Activated naive CD8-positive, alpha-beta T cell treated with anti-CD3 and anti-CD28 coated beads for 36 hours (primary cell): ENCODE results near the gene MRPL46. TPM values are rescaled to one million over a fixed set of nuclear protein-coding genes. Genes with fewer than 3 reads are reported as not detected.
"Not testable (repeated sequence)": the region's sequence is repeated elsewhere in the genome, so short reads cannot be mapped to it uniquely, and the experiment has no call there.

Experiments
- DNase-seq: peaks from one replicate; pipeline ENCODE4 v3.0.0; 2021
- H3K27ac Mint-ChIP-seq: one replicate; pipeline ENCODE4 v1.8.0; 2022; ENCODE audit warnings: mild to moderate bottlenecking, moderate library complexity, mixed read lengths
- H3K27me3 Mint-ChIP-seq: one replicate; pipeline ENCODE4 v1.8.0; 2022; ENCODE audit warnings: mild to moderate bottlenecking, mixed read lengths
- H3K36me3 Mint-ChIP-seq: one replicate; pipeline ENCODE4 v1.8.0; 2021; ENCODE audit warnings: mild to moderate bottlenecking, mixed read lengths
- H3K4me1 Mint-ChIP-seq: one replicate; pipeline ENCODE4 v1.8.0; 2021; ENCODE audit warnings: mixed read lengths
- H3K4me3 Mint-ChIP-seq: one replicate; pipeline ENCODE4 v1.8.0; 2022; ENCODE audit warnings: mild to moderate bottlenecking, moderate library complexity, mixed read lengths
- H3K9me3 Mint-ChIP-seq: one replicate; pipeline ENCODE4 v1.8.0; 2022; ENCODE audit warnings: mixed read lengths
- total RNA-seq, 2 experiments: library from RNA; stranded (reverse); gene quantifications; one replicate each; pipeline ENCODE4 v1.2.3, GENCODE V29; 2021

MRPL46 gene
- total RNA-seq, 2 experiments from 2014 or later, result 47.4 to 50.2 TPM

GRCh38 chr15:88489321-88489720 is 22.1 kb upstream of the MRPL46 start:
- H3K4me3 Mint-ChIP-seq, result no peak overlapping the region
- DNase-seq, result no peak
- no peak overlapping the region for H3K27ac Mint-ChIP-seq
- no peaks in the 10 kb centered on the region for H3K36me3 Mint-ChIP-seq
- H3K9me3 Mint-ChIP-seq, result no peaks in the 10 kb centered on the region
- H3K27me3 Mint-ChIP-seq, result no peaks in the 10 kb centered on the region
- H3K4me1 Mint-ChIP-seq, result no peaks in the 10 kb centered on the region

GRCh38 chr15:88487796-88488523 is 20.8 kb upstream of the MRPL46 start:
- Mint-ChIP-seq H3K27ac (no peak overlapping the region), H3K27me3 (no peaks in the 10 kb centered on the region), H3K4me1 (no peaks in the 10 kb centered on the region), H3K9me3 (no peaks in the 10 kb centered on the region), H3K4me3 (no peak overlapping the region), H3K36me3 (no peaks in the 10 kb centered on the region)
- no peak for DNase-seq

DNA sequence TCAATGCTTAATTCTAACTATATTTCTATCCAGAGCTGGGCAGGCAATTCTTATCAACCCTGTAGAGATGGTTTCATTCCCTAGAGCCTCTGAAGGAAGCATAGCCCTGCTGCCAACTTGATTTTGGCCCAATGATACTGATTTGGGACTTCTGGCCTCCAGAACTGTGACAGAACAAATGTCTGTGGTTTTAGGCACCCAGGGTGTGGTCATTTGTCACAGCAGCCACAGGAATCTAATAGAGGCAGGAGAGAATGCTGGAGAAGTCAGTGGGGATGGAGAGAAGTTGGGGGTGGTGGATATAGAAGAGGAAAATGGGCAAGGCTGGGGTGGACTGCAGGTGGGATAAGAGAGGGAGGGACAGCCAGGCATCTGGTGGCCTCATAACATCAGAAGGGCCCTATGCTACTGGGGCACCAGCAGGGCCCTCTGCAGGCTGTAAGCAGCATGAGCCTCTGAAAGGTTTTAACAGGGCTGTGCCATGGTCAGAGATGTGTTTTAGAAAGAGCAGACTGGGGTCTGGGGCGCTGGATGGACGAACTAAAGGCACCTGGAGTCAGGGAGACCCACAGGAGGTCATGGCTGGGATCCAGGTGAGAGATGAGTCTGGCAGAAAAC is 20.1 kb upstream of the MRPL46 start:
- H3K4me3 Mint-ChIP-seq, result no peak overlapping the region
- H3K27ac Mint-ChIP-seq, result no peak overlapping the region
- no peak for DNase-seq
- H3K4me1 Mint-ChIP-seq, result no peaks in the 10 kb centered on the region
- no peaks in the 10 kb centered on the region for H3K27me3 Mint-ChIP-seq
- H3K9me3 Mint-ChIP-seq, result no peaks in the 10 kb centered on the region
- H3K36me3 Mint-ChIP-seq, result no peaks in the 10 kb centered on the region

- H3K4me3 Mint-ChIP-seq, result no peak overlapping the region
- no peaks in the 10 kb centered on the region for H3K4me1 Mint-ChIP-seq
- H3K27ac Mint-ChIP-seq, result no peak overlapping the region
- H3K27me3 Mint-ChIP-seq, result no peaks in the 10 kb centered on the region
- no peaks in the 10 kb centered on the region for H3K9me3 Mint-ChIP-seq
- no peak for DNase-seq
- H3K36me3 Mint-ChIP-seq, result no peaks in the 10 kb centered on the region
These were observed 17.6 kb upstream of the MRPL46 start for GRCh38 chr15:88484682-88485331.

DNA sequence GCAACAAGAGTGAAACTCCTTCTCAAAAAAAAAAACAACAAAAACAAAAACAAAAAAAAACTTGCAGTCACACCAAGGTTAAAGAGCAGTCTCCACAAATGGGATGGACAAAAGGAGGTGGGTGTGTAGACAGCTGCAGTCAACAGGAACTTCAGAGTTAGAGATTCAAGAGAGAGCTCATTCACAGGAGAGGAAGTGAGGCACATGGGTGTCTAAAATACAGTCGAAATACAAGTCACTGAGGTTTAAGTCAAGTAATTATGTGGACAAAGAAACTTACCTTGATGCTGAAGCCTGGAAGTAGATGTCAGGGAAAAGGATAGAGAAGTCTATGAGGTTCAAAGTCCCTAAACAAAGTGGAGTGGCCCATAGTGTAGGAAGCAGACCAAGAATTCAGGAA is 15.1 kb upstream of the MRPL46 start:
- H3K36me3 Mint-ChIP-seq, result no peaks in the 10 kb centered on the region
- no peak for DNase-seq
- H3K27me3 Mint-ChIP-seq, result no peaks in the 10 kb centered on the region
- no peaks in the 10 kb centered on the region for H3K4me1 Mint-ChIP-seq
- no peak overlapping the region for H3K27ac Mint-ChIP-seq
- no peak overlapping the region for H3K4me3 Mint-ChIP-seq
- H3K9me3 Mint-ChIP-seq, result no peaks in the 10 kb centered on the region

DNA sequence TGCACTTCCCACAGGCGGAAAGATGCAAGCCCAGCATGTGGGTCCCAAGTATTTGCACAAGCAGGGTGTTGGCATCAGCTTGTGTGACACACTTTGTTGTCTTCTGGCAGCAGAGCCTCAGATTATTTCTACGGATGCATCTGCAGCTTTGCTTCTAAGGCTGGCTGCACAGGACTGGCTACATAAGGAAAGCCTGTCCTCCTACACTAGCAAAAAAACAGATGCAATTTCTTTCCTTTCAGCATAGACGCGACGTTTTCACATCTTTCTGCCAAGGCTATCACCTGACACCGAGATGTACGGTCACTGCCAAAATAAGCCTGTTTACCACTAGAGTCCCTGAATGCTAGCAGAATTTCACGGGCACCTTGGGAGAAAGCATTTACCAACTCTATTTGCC is 13.8 kb upstream of the MRPL46 start:
- no peak for DNase-seq
- Mint-ChIP-seq H3K4me3 (no peak overlapping the region), H3K4me1 (no peaks in the 10 kb centered on the region), H3K9me3 (no peaks in the 10 kb centered on the region), H3K36me3 (no peaks in the 10 kb centered on the region), H3K27ac (no peak overlapping the region), H3K27me3 (no peaks in the 10 kb centered on the region)

- Mint-ChIP-seq H3K4me3 (no peak overlapping the region), H3K4me1 (no peaks in the 10 kb centered on the region), H3K36me3 (no peaks in the 10 kb centered on the region), H3K9me3 (no peaks in the 10 kb centered on the region), H3K27me3 (no peaks in the 10 kb centered on the region), H3K27ac (no peak overlapping the region)
- no peak for DNase-seq
These were observed 12.0 kb upstream of the MRPL46 start for GRCh38 chr15:88479169-88479568.

- H3K4me3 Mint-ChIP-seq, result no peak overlapping the region
- no peak for DNase-seq
- H3K27ac Mint-ChIP-seq, result no peak overlapping the region
- H3K36me3 Mint-ChIP-seq, result no peaks in the 10 kb centered on the region
- H3K27me3 Mint-ChIP-seq, result no peaks in the 10 kb centered on the region
- H3K9me3 Mint-ChIP-seq, result no peaks in the 10 kb centered on the region
- H3K4me1 Mint-ChIP-seq, result no peaks in the 10 kb centered on the region
These were observed 10.7 kb upstream of the MRPL46 start for GRCh38 chr15:88477904-88478303.

GRCh38 chr15:88477126-88477525 is 9.9 kb upstream of the MRPL46 start:
- Mint-ChIP-seq H3K4me1 (peaks cover 1% of the 10 kb centered on the region), H3K27me3 (no peaks in the 10 kb centered on the region), H3K4me3 (no peak overlapping the region), H3K36me3 (peaks cover 2% of the 10 kb centered on the region), H3K27ac (no peak overlapping the region), H3K9me3 (no peaks in the 10 kb centered on the region)
- no peak for DNase-seq

- no peak for DNase-seq
These were observed 9.5 kb upstream of the MRPL46 start for GRCh38 chr15:88476635-88477060.

DNA sequence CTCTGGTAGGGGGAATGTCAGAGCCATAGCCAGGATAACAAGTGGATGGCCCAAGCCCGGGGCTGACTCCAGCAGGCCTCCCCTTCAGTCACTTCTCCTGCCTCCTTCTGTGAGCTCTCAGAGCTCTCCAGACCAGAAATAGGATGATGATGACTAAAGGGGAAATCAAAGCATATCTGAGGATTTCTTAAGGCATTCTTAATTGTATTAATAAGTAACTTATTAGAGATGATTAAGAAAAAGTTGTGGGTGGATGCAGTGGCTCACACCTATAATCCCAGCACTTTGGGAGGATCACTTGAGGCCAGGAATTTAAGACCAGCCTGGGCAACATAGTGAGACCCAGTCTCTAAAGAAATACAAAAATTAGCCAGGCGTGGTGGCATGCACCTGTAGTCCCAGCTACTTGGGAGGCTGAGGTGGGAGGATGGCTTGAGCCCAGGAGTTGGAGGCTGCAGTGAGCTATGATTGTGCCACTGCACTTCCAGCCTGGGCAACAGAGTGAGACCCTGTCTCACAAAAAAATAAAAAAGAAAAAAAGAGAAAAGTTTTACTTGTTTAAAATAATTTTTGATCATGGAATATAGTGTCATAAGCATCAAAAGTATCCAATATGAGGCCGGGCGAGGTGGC is 6.6 kb upstream of the MRPL46 start:
- H3K9me3 Mint-ChIP-seq, H3K27me3 Mint-ChIP-seq, H3K4me1 Mint-ChIP-seq, DNase-seq, H3K36me3 Mint-ChIP-seq, H3K27ac Mint-ChIP-seq, H3K4me3 Mint-ChIP-seq: not testable (repeated sequence)

More at GRCh38 chr15:88476635-88477060, 9.5 kb upstream of the MRPL46 start:
- H3K9me3 Mint-ChIP-seq, result no peaks in the 10 kb centered on the region
- no peak overlapping the region for H3K4me3 Mint-ChIP-seq
- peak overlapping the region; percentile 31 for H3K27ac Mint-ChIP-seq
- H3K27me3 Mint-ChIP-seq, result no peaks in the 10 kb centered on the region
- peaks cover 3% of the 10 kb centered on the region for H3K36me3 Mint-ChIP-seq
- peaks cover 6% of the 10 kb centered on the region for H3K4me1 Mint-ChIP-seq

- no peaks in the 10 kb centered on the region for H3K9me3 Mint-ChIP-seq
- H3K27ac Mint-ChIP-seq, result no peak overlapping the region
- H3K4me3 Mint-ChIP-seq, result no peak overlapping the region
- peaks cover 12% of the 10 kb centered on the region for H3K4me1 Mint-ChIP-seq
- H3K27me3 Mint-ChIP-seq, result no peaks in the 10 kb centered on the region
- peaks cover 9% of the 10 kb centered on the region for H3K36me3 Mint-ChIP-seq
- DNase-seq, result no peak
These were observed 5.0 kb upstream of the MRPL46 start for GRCh38 chr15:88472225-88472624.

DNA sequence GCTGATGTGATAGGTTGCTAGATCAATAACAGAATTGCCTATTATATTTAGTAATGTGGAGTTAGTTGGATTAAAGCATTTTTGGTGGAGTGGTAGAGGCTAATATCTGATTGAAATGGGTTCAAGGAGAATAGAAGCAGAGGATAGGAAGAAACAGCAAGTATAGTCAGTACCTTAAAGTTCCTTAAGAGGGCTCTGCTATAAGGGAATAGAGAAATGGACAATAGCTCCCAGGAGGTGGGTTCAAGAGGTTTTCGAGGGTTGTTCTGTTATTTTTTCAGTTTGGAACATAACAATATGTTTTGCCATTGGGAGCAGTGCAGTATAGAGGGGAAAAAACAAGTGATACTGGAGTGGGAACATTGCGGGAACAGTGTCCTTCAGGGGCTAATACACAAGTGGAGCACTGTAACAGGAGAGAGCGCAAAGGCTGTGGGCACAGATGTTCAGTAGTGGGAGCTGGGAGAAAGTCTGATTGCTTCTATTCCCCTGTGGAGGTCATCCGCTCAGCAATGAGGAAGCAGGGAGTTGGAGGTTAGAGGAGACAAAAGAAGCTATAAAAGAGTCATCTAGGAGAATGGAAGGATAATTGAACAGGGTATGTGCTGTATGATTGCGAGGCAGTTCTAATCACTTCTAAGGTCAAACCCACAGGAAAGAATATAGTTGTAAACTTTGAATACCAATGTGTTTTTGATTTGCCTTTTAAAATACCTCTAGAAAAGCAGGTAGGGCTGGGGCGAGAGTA is 3.6 kb upstream of the MRPL46 start:
- Mint-ChIP-seq H3K4me1 (peaks cover 19% of the 10 kb centered on the region), H3K9me3 (no peaks in the 10 kb centered on the region), H3K27me3 (no peaks in the 10 kb centered on the region), H3K4me3 (no peak overlapping the region), H3K36me3 (peaks cover 9% of the 10 kb centered on the region), H3K27ac (no peak overlapping the region)
- DNase-seq, result no peak

GRCh38 chr15:88469321-88469720 is 2.1 kb upstream of the MRPL46 start:
- no peak for DNase-seq
- no peak overlapping the region for H3K27ac Mint-ChIP-seq
- H3K36me3 Mint-ChIP-seq, result peaks cover 13% of the 10 kb centered on the region
- no peak overlapping the region for H3K4me3 Mint-ChIP-seq
- no peaks in the 10 kb centered on the region for H3K9me3 Mint-ChIP-seq
- no peaks in the 10 kb centered on the region for H3K27me3 Mint-ChIP-seq
- peaks cover 23% of the 10 kb centered on the region for H3K4me1 Mint-ChIP-seq

DNA sequence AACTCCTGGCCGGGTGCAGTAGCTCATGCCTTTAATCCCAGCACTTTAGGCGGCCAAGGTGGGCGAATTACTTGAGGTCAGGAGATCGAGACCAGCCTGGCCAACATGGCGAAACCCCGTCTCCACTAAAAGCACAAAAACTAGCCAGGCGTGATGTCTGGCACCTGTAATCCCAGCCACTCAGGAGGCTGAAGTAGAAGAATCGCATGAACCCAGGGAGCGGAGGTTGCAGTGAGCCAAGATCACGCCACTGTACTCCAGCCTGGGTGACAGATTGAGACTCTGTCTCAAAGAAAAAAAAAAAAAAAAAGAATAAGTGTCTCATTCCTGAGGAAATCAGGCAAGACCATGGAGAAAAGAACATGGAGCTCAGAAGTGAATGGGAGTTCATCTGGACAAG is 1.5 kb upstream of the MRPL46 start:
- not testable (repeated sequence) for H3K9me3 Mint-ChIP-seq, H3K27ac Mint-ChIP-seq, H3K27me3 Mint-ChIP-seq, DNase-seq
- Mint-ChIP-seq H3K4me3 (peak overlapping the region; percentile 95), H3K36me3 (peaks cover 17% of the 10 kb centered on the region), H3K4me1 (peaks cover 23% of the 10 kb centered on the region)
